ENCODE data around the gene BRCA2.
A peak's percentile ranks its signal among the peaks of the same experiment; 100 is the strongest.

BRCA2 gene

DNA sequence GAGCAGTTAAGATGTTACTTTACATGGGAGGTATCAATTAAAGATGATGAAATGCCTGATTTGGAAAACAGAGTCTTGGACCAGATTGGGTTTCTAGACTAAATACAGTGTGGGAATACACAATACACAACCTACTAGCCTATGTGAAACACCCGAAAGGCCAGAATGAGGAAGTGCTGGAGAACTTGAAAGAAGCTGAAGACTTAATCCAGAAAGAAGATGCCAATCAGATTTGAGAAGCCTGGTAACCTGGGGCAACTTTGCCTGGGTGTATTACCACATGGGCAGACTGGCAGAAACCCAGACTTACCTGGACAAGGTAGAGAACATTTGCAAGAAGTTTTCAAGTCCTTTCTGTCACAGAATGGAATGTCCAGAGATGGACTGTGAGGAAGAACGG is 69.4 kb downstream of the BRCA2 start:
- DNase-seq (ENCODE audit: low read depth in 2 of 2): no peak

DNA sequence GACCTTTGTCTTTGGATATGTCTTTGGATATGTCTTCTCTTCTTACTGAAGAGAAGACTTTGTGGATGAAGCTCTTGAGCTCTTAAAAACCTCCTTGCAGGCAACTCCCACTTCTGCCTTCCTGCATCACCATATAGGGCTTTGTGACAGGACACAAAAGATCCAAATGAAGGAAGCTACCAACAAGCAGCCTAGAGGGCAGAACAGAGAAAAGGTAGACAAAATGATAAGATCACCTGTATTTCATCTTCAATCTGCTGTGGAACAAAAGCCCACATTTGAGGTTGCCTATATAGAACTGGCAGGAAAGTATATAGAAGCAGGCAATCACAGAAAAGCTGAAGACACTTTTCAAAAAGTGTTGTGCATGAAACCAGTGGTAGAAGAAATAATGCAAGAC is 70.1 kb downstream of the BRCA2 start:
- no peak for DNase-seq (ENCODE audit: low read depth in 2 of 2)

DNA sequence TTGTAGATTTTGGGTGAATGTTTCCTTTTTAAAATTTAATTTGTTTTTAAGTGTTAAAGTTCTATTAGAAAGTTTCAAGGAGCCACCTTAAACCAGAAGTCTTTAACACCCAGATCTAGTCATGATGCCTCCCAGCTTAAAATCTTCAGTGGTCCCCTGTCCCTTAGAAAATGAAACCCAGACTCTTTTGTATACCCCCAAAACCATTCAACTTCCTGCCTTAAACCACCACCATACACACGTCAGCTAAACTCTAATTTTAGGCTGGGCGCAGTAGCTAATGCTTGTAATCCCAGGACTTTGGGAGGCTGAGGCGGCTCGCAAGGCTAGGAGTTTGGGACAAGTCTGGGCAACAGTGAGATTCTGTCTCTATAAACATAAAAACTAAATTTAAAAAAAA is 74.7 kb downstream of the BRCA2 start:
- no peak for DNase-seq (ENCODE audit: low read depth in 2 of 2)

DNA sequence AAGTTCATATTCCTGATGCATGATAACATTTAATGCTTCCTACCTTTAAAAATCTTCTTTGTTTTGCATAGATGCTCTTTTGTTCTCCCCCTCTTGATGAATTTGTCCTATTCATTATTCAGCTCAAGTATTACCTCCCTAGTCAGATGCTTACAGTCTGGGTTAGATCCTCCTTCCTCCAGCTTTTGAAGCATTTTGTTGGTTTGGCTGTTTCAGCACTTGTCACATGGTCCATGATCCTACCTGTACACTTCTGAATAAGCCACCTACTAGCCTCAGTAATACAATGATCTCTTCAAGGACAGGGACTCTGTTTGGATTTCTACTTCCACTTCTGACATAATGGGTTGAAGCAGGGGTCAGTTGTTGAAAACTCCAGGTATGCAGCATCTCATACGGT is 75.2 kb downstream of the BRCA2 start:
- no peak for DNase-seq (ENCODE audit: low read depth in 2 of 2)

DNA sequence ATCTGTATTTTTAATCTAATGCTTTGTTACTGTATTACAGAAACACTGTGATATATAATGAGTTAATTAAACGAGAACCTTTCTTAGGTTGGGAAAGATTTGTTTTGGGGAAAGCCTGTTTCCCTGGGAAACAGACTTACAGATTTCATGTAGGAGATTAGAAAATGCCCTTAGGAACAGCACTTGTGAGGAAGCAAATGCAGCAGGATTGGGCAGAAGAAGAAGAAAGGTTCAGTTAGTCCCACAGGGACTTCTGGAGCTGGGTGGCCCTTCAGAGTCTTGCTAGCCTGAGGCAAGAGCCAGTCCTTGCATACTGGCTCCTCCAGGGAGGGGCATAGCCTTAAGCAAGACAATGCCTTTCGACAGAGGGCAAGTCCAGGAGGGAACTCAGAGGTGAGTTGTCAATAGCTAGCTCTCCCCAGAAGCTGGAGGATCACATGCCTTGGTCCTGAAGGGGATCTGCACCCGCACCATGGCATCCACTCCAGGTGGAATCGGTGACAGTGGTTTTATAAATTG is 75.9 kb downstream of the BRCA2 start:
- no peak for DNase-seq (ENCODE audit: low read depth in 2 of 2)

DNA sequence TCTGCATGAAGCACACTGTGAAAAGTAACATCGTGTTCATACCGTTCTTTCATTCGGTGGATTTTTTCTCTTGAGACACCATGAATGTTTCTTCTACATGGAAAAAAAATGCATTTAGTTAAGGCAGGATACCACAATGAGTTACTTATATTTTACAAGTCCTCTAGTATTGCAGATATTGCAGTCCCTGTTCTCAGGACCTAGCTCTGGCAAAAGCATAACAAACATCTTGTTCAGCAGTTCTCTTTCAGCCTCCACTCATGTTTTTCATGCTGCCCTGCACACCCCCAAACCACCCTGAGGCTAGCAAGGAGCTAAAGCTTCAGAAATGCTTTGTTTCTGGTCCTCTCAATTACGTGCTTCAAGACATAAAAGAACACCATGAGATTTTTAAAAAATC is 87.8 kb downstream of the BRCA2 start:
- DNase-seq (ENCODE audit: low read depth in 2 of 2): no peak

DNA sequence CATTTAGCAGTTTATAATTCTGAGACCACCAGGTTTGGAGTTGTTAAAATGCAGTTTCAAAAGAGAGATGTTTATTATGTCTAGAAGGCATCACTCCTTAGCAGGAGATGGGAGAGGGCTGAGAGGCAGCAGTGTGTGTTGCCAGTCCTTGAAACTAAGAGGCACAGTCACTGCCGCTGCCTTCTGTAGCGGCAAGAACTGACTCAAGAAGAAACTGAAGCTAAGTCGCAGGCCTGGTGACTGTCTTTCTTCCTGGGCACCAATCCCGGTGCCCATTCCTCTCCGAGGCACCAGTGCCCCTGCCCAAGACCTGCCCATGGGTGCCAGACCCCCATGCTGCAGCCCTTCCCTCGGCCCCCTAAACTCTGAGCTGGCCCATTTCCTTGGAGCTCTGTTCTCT is 92.5 kb downstream of the BRCA2 start:
- DNase-seq (ENCODE audit: low read depth in 2 of 2): no peak

DNA sequence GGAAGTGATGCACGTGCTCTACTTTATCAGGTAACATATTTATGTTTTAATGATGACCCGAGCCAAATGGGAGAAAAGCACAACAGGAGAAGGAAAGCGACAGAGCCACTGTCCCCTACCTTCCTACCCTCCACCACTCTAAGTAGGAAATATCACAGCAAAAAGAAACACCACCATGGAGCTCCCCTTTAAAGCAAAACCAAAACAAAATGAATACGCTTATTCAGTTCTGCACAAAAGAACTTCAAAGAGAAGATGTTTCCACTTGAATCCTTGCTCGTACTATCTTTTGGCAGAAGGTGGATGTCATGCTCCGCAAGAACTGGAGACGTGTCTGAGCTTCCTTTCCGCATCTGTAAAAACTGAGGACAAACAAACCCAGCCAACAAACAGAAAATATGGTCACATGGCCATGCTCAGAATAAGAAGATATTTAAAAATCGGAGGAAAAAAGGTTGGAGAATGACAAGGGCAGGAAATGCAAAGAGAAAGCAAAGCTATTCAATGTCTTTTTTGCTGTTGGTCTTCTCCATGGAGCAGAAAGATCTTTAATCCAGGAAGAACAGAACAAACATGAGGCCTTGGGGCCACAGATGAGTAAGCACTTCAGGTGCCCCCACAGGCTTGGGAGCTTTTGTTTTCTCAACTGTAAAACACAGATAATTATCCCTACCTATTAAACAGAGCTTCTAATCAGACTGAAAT is 93.1 kb downstream of the BRCA2 start:
- no peak for DNase-seq (ENCODE audit: low read depth in 2 of 2)

DNA sequence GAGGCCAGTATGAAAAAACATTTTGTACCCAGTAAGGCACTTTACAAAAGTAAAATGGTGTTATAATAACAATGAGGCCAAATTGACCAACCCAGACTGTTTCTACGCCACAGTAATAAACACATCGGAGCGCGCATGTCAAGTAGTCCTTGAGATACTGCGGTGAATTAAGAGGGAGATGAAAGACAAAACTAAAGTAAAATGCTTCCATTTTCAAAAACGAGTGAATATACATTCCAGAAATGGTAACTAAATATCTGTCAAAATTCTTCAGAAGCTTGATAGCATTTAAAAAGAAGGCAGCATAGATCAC is 93.6 kb downstream of the BRCA2 start:
- no peak for DNase-seq (ENCODE audit: low read depth in 2 of 2)

DNA sequence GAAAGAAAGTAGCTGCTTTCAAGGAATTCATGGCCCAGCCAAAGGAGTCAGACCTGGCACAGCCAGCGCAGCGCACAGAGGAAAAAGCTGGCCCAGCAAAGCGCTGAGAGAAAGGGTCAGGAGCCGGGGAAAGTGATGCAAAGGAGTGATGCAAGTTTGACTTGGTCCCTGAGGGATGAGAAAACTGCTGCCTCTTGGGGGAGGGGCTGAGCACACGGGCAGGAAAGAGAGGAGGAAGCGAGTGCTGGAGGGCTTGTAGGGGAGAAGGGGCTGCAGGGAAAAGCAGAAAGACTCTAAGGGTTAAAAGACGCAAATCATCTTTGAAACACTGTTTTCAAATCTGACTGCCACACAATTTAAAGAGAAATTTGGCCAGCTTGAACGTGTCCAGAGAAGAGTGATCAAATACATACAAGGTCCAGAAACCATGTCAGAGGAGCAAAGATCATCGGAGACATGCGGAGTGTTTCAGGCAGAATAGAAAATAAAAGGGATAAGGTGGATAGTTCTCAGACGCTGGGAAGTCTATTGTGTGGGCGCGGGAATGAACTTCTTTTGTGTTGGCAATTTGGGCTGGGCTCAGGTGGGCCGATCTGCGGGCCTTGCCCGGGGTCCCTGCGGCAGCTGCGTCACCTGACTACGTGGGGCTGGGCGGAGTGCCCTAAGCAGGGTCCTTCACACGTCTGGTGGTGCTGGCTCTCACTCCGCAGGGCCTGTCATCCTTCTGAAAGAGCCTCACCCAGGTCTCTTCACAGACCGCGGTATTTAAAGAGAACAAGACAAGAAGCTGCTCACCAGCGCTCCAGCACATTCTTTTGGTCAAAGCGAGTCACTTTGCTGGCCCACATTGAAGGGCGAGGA is 94.5 kb downstream of the BRCA2 start:
- DNase-seq (ENCODE audit: low read depth in 2 of 2): no peak

DNA sequence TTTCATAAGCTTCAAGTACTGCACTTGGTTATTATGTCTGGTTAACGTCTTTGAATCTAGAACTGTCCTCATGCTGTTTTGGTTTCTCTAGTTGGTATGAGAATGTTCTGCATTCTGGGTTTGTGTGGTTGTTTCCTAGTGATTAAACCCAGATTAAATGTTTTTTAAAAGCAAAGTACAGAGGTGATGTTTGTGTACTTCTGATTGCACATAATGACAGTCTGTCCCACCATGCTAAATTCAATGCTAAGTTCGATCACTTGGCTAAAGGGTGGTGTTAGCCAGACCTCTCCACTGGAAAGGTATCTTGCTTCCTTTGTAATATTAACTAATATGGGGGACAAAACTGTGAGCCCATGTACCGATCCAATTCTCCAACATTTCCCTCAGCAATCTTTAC is 98.0 kb downstream of the BRCA2 start:
- no peak for DNase-seq (ENCODE audit: low read depth in 2 of 2)

DNA sequence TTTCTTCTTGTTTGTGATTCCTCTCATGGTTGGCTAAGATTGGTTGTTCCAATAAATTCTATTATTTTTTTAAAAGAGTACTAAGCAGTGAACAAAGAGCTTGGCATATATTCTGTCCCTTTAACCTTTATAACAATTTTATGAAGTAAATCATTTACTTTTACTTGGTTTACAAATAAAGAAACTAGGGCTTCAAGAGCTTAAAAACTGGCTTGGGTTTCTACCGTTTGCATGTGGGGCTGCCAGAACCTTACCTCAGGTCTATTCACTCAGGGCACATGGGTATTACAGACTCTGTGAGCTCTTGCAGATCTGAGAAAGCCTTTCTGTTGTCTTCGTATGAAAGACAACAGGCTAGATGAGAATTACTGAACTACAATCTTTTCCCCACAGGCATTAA is 99.3 kb downstream of the BRCA2 start:
- no peak for DNase-seq (ENCODE audit: low read depth in 2 of 2)

DNA sequence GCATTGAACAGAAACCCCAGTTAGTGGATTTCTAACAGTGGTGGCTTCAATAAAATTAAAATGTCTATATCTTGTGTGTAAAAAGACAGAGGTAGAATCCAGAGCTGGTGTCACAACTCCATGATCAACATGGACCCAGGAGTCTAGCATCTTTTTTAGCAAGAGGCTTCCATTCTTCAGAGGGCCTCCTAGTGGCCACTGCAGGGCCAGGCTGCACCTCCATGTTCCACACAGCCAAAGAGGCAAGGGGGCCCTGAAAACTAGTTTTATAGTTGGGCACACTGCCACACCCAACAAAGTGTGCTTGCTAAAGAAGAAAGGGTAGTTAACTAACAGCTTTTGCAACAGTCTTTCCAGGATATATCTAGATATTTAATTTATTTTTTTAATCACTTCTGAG is 99.7 kb downstream of the BRCA2 start:
- no peak for DNase-seq (ENCODE audit: low read depth in 2 of 2)

DNA sequence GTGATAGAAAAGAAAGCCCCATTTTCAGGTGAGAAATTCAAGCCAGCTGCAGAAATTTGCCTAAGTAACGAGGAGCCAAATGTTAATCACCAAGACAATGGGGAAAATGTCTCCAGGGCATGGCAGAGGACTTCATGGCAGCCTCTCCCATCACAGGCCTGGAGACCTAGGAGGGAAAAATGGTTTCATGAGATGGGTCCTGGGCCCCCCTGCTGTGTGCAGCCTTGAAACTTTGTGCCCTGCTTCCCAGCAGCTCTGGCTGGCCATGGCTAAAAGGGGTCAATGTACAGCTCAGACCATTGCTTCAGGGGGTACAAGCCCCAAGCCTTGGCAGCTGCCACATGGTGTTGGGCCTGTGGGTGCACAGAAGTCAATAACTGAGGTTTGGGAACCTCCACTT is 102.7 kb downstream of the BRCA2 start:
- no peak for DNase-seq (ENCODE audit: low read depth in 2 of 2)

DNA sequence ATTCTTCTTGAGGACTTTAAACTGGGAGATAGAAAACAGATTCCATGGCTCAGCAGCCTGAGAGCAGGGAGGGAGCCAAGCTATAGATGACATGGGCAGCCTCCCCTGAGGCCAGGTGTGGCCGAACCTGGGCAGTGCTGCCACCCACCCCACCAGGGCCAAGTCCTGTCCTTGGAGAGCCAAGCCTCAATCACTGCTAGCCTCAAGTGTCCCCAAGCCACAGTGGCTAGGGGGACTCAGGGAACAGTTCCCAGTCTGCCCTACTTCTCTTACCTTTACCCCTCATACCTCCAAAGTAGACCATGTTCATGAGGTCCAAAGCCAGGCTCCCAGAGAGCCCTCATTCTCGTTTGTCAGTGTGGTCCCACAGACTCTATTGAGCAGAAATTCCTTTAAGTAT is 104.6 kb downstream of the BRCA2 start:
- DNase-seq (ENCODE audit: low read depth in 2 of 2): no peak

DNA sequence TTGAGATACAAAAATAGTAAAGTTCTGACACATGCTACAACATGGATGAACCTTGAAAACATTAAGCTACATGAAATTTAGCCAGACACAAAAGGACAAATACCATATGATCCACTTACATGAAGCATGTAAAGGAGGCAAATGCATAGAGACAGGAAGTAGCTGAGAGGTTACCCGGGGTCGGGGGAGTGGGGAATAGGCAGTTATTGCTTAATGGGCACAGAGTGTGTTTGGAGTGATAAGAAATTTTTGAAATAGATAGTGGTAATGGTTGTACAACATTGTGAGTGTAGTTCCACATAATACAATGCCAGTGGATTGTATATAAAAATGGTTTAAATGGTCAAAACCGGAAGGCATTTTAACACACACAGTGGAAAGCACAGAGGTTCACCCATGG is 108.3 kb downstream of the BRCA2 start:
- DNase-seq (ENCODE audit: low read depth in 2 of 2): no peak

DNA sequence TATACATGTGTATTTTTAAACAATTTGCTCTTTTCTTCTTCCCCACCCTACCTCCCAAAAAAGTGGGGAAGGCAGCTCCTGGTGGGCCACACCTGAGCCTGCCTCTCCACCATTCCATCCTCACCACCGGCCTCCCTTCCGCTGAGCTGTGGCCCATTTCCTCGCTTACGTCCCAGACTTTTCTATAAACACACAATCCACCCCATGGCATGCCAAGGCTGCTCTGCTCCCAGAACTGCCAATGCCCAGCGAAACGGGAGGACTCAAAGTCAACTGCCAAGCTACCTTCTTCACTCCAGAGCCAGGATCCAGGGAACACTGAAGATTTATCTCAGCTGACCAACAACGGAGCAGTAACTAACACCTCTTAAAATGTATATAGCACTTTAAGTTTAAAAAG is 109.8 kb downstream of the BRCA2 start:
- no peak for DNase-seq (ENCODE audit: low read depth in 2 of 2)

DNA sequence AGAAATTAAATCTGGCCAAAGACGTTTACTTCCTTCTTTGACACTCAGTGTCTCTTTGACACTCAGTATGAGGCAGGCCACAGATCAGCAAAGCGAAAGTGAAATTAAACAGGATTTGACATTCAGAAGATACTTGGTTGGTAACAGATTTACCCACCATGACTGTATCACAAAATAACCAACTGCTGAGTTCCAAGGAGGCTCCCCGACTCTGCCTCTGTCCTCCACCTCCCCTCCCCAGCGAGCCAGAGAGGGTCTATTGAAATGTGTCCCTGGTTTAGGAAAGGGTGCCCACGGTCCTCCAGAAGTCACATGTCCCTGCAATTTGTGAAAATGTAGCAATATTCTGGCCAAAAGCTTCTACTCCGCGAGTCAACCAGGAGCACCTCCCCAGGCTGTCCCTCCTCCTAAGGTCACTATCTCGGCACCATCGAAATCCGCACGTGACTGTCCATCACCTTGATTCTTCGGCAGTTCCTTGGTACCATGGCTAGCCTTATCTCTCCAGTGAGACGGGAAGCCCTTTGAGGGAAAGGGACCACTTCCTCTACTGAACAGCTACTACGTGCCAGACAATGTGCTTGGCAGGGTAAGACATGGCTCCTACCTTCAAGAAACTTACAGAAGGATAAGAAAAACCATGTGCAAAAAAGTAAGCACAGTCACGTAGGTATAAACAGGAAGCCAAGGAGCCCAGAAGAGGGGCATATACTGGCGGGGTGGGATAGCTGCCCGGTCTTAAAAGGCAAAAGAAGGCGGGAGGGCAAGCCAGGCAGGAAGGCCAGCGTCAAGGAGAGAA is 111.1 kb downstream of the BRCA2 start:
- DNase-seq (ENCODE audit: low read depth in 2 of 2): no peak

DNA sequence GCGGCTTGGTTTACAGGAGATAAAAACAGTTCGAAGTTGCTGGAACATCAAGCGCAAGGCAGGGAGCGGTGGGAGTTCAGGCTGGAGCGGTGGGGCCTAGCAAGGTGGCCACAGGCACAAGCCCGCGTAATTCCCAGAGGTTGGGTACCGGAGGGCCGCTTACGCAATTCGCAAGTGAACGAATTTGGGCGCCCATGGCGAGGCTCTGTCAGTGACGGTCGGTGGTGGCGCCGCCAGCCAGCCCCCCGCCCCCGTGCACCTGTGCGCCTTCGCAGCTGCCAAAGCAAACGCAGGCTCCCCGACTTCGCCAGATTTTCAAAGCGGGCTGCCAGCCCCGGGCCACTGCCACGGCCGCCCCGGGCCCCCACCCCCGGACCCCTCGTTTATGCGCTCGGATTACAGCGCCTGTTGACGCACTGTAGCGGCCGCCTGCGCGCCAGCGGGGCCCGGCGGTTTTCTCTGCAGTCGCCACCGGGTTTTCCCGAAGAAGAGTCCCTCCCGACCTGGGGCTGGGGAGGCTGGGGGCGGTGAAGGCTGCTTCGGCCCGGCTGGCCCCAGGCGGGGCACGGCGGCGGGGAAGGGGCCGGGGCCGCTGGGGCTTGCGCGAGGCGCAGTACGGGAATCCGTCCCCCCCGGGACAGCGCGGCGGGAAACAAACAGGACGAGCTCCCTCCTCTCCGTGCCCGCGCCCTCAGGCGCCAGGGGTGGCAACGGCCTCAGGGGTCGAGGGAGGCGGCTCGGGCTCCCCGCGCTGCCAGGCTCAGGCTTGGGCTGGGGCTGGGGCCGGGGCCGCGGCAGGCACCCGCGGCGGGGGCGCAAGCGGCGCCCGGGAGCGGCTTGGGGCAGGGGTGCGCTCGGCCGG is 111.9 kb downstream of the BRCA2 start:
- DNase-seq (ENCODE audit: low read depth in 2 of 2): no peak

DNA sequence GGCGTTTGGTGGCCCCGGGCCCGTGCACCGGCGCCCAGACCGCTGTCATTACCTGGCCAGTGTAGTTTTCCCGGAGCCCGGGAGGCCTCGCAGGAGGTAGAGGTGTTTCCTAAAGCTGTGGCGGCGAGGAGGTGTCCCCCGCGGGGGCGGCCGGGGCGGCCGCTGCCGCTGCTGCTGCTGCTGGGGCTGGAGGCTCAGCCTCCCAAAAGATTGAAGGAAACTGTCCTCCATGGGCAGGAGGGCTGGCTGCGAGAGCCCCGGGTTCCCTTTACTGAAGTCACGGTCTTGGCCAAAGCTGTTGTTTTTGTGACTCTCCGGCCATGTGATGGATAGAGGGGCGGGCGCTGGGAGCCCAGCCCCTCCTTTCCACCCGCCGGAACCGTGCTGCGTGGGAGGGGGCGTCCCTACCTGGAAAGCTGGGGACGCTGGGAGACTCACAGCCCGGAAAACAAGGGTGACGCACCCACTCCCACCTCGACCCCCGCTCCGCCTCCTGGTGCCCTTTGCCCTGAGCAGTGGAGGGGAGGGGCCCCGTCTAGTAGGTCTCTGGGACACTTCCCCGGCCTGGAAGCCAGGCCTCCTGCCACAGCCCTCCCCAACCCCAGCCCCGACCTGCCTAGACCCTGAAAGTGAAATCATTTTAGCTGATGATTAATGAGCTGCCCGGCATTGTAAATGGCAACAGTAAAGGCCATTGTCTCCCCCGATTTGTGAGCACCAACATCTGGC is 112.7 kb downstream of the BRCA2 start, which contains the start of gene N4BP2L1:
Gene N4BP2L1, minus strand, starts transcription at position 279 of the 729 bp plus-strand sequence. Its CDS starts 48 bp downstream, at position 231.
- DNase-seq (ENCODE audit: low read depth in 2 of 2): peak; percentile 66 to 69
